GM18505 (cell line): ENCODE measurements around the gene HLA-E.
"Not testable (repeated sequence)": the region's sequence is repeated elsewhere in the genome, so short reads cannot be mapped to it uniquely, and the experiment has no call there.

ENCODE experiments used
- ATAC-seq: cut with Tn5 transposase; IDR thresholded peaks from one replicate; pipeline ENCODE4 v1.9.1; 2021; ENCODE audit not compliant: unreplicated experiment
- POLR2A ChIP-seq: IDR thresholded peaks from 4 replicates; pipeline ENCODE4 v1.6.1; 2011; ENCODE audit warnings: borderline replicate concordance; ENCODE audit not compliant: insufficient read depth, insufficient read length; ENCODE audit errors: extremely low read depth

Gene HLA-E

GRCh38 chr6:30490026-30490876 is 942 bp downstream of the HLA-E start:
- peak; percentile 39 for ATAC-seq
- TF ChIP-seq POLR2A = no peak

GRCh38 chr6:30491291-30491953 is 2.1 kb downstream of the HLA-E start:
- not testable (repeated sequence) for ATAC-seq

- TF ChIP-seq POLR2A = no peak
- ATAC-seq = no peak
Observed at GRCh38 chr6:30491991-30492952, 3.0 kb downstream of the HLA-E start.

GRCh38 chr6:30493643-30494250 is 4.4 kb downstream of the HLA-E start:
- no peak for ATAC-seq
- TF ChIP-seq POLR2A = peak; percentile 90

GRCh38 chr6:30494291-30494861 is 5.1 kb downstream of the HLA-E start:
- no peak for TF ChIP-seq POLR2A
- no peak for ATAC-seq

- not testable (repeated sequence) for ATAC-seq
Observed at GRCh38 chr6:30495060-30495459, 5.8 kb downstream of the HLA-E start.

- no peak for ATAC-seq
- TF ChIP-seq POLR2A = no peak
Observed at GRCh38 chr6:30495993-30496392, 6.7 kb downstream of the HLA-E start.

- ATAC-seq = not testable (repeated sequence)
Observed at GRCh38 chr6:30497261-30497599, 7.9 kb downstream of the HLA-E start.

GRCh38 chr6:30497714-30498113 is 8.4 kb downstream of the HLA-E start:
- ATAC-seq = no peak
- TF ChIP-seq POLR2A = no peak

- not testable (repeated sequence) for ATAC-seq
Observed at GRCh38 chr6:30498705-30499104, 9.4 kb downstream of the HLA-E start.

GRCh38 chr6:30500421-30501355 is 11.4 kb downstream of the HLA-E start:
- TF ChIP-seq POLR2A = no peak
- ATAC-seq = no peak

- peak; percentile 27 for TF ChIP-seq POLR2A
- ATAC-seq = no peak
Observed at GRCh38 chr6:30507849-30508827, 18.8 kb downstream of the HLA-E start.
